ENCODE results near the gene RFX8.

DNA sequence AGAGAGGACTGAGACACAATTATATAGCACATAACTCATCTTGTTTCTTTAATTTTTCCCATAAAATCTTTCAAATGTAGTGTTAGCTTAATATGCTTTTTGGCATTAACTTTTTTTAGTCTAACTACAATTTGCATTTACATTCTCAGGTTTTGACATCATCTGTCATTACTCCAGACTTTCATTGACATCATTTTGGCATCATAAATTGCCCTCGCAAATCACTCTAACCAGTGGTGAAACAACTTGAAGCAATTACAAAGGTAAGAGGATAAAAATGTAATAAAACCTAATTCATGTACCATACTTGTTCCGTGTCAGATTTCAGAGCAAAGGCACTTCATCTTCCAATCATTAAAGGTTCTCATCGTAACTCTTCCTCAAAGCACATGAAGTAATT lies 41.4 kb downstream of the RFX8 start:
- TF ChIP-seq POLR2A (conservative IDR thresholded peaks at IDR 0.05) (no peak), ZNF324 (CRISPR knock-in tag; IDR thresholded peaks at IDR 0.05) (no peak), CCAR2 (IDR thresholded peaks at IDR 0.05; ENCODE audit: low read depth, low read length) (no peak)
- TF ChIP-seq, protein P1, sequence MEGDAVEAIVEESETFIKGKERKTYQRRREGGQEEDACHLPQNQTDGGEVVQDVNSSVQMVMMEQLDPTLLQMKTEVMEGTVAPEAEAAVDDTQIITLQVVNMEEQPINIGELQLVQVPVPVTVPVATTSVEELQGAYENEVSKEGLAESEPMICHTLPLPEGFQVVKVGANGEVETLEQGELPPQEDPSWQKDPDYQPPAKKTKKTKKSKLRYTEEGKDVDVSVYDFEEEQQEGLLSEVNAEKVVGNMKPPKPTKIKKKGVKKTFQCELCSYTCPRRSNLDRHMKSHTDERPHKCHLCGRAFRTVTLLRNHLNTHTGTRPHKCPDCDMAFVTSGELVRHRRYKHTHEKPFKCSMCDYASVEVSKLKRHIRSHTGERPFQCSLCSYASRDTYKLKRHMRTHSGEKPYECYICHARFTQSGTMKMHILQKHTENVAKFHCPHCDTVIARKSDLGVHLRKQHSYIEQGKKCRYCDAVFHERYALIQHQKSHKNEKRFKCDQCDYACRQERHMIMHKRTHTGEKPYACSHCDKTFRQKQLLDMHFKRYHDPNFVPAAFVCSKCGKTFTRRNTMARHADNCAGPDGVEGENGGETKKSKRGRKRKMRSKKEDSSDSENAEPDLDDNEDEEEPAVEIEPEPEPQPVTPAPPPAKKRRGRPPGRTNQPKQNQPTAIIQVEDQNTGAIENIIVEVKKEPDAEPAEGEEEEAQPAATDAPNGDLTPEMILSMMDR (IDR thresholded peaks at IDR 0.05 in 2 of 3, conservative IDR thresholded peaks at IDR 0.05 in 1 of 3; ENCODE audit: insufficient read depth in 2 of 3, low read depth in 1 of 3, low read length in 3 of 3), result no peak
- TF ChIP-seq, protein P2, sequence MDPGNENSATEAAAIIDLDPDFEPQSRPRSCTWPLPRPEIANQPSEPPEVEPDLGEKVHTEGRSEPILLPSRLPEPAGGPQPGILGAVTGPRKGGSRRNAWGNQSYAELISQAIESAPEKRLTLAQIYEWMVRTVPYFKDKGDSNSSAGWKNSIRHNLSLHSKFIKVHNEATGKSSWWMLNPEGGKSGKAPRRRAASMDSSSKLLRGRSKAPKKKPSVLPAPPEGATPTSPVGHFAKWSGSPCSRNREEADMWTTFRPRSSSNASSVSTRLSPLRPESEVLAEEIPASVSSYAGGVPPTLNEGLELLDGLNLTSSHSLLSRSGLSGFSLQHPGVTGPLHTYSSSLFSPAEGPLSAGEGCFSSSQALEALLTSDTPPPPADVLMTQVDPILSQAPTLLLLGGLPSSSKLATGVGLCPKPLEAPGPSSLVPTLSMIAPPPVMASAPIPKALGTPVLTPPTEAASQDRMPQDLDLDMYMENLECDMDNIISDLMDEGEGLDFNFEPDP (CRISPR knock-in tag; IDR thresholded peaks at IDR 0.05), result no peak

Data from K562 (cell line).